Mammary epithelial cell (primary cell): ENCODE results near the gene BMP6.

Source experiments
- CTCF ChIP-seq, 2 donors: IDR thresholded peaks in 1 of 2; conservative IDR thresholded peaks in 1 of 2; 2 replicates each; pipeline ENCODE4 v1.5.1; 2011 to 2012; ENCODE audit warnings: inconsistent platforms in 2 of 2, low read length in 2 of 2, mild to moderate bottlenecking in 2 of 2, control low read depth in 1 of 2, low read depth in 1 of 2; ENCODE audit not compliant: insufficient read depth in 1 of 2; ENCODE audit errors: extremely low read depth in 1 of 2
- EZH2 ChIP-seq: IDR thresholded peaks from 2 replicates; pipeline ENCODE4 v1.6.1; 2012; ENCODE audit warnings: low read length, inconsistent platforms, borderline replicate concordance

- no peak for TF ChIP-seq EZH2
- TF ChIP-seq CTCF (conservative IDR thresholded peaks at IDR 0.05 in 1 of 2, IDR thresholded peaks at IDR 0.05 in 1 of 2; ENCODE audit: extremely low read depth in 1 of 2, insufficient read depth in 1 of 2, low read depth in 1 of 2, low read length in 2 of 2) = no peak
These were observed 173.4 kb downstream of the BMP6 start for GRCh38 chr6:7899101-7899888.
